ENCODE measurements around the gene CYSRT1. TPM values are rescaled to one million over a fixed set of nuclear protein-coding genes. Genes with fewer than 3 reads are reported as not detected.

The CYSRT1 gene
- total and polyA plus RNA-seq, 2 donors (not counting 3 experiments of a cell fraction or from before 2014, with no cell fraction given), result 0.44 to 1.1 TPM

- no peak for TF ChIP-seq GATA2 (IDR thresholded peaks at IDR 0.05; ENCODE audit: insufficient read depth, insufficient read length, low read depth, low read length)
- TF ChIP-seq, protein P1, sequence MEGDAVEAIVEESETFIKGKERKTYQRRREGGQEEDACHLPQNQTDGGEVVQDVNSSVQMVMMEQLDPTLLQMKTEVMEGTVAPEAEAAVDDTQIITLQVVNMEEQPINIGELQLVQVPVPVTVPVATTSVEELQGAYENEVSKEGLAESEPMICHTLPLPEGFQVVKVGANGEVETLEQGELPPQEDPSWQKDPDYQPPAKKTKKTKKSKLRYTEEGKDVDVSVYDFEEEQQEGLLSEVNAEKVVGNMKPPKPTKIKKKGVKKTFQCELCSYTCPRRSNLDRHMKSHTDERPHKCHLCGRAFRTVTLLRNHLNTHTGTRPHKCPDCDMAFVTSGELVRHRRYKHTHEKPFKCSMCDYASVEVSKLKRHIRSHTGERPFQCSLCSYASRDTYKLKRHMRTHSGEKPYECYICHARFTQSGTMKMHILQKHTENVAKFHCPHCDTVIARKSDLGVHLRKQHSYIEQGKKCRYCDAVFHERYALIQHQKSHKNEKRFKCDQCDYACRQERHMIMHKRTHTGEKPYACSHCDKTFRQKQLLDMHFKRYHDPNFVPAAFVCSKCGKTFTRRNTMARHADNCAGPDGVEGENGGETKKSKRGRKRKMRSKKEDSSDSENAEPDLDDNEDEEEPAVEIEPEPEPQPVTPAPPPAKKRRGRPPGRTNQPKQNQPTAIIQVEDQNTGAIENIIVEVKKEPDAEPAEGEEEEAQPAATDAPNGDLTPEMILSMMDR (IDR thresholded peaks at IDR 0.05; ENCODE audit: extremely low read depth in 1 of 2, insufficient read depth in 1 of 2, low read depth in 1 of 2, low read length in 2 of 2), result no peak
- no peak for TF ChIP-seq POLR2A (IDR thresholded peaks at IDR 0.05; ENCODE audit: low read depth, low read length)
- TF ChIP-seq MYC (IDR thresholded peaks at IDR 0.05; ENCODE audit: low read depth, low read length), result no peak
- no peak for TF ChIP-seq JUN (IDR thresholded peaks at IDR 0.05; ENCODE audit: borderline replicate concordance, insufficient read depth, insufficient read length, low read depth)
- no peak for TF ChIP-seq FOS (IDR thresholded peaks at IDR 0.05; ENCODE audit: borderline replicate concordance, insufficient read depth, low read length)
- TF ChIP-seq MAX (IDR thresholded peaks at IDR 0.05; ENCODE audit: insufficient read depth, insufficient read length), result no peak
- TF ChIP-seq EZH2 (IDR thresholded peaks at IDR 0.05; ENCODE audit: borderline replicate concordance, low read depth, low read length, severe bottlenecking), result no peak
- TF ChIP-seq POLR2AphosphoS5 (IDR thresholded peaks at IDR 0.05; ENCODE audit: insufficient read depth, low read depth, low read length), result no peak
- DNase-seq (ENCODE audit: low read depth, low spot score), result no peak
- ChIA-PET POLR2A (interaction anchor here (2.6 kb wide), 1 partner anchor 12 kb away, joined by 6 read pairs; the partner anchor contains the start of gene TUBB4B), CTCF (no interaction called here)
- Histone ChIP-seq H3K4me3 (replicated peaks in 1 of 3; ENCODE audit: insufficient read depth in 1 of 3, low read depth in 1 of 3, low read length in 3 of 3) (no peak overlapping the region), H2AFZ (ENCODE audit: low read depth, low read length) (no peak overlapping the region), H3K9ac (replicated peaks; ENCODE audit: extremely low read depth, insufficient read depth, low read length) (no peak overlapping the region), H3K27ac (ENCODE audit: insufficient read depth, low read depth, low read length) (no peak overlapping the region), H3K27me3 (ENCODE audit: control insufficient read depth in 2 of 2, insufficient read depth in 2 of 2, low read length in 2 of 2) (no peaks in the 10 kb centered on the region), H4K20me1 (replicated peaks; ENCODE audit: control insufficient read depth, extremely low read depth, insufficient read depth, low read length) (no peaks in the 10 kb centered on the region), H3K79me2 (ENCODE audit: control insufficient read depth, insufficient read depth, low read length) (no peaks in the 10 kb centered on the region), H3K9me1 (replicated peaks; ENCODE audit: control insufficient read depth, extremely low read depth, insufficient read depth, low read length) (no peaks in the 10 kb centered on the region), H3K9me3 (replicated peaks; ENCODE audit: control insufficient read depth, insufficient read depth, low read length) (no peaks in the 10 kb centered on the region), H3K4me2 (ENCODE audit: insufficient read depth, low read length) (no peak overlapping the region), H3K36me3 (ENCODE audit: control insufficient read depth in 2 of 2, extremely low read depth in 1 of 2, insufficient read depth in 2 of 2, low read length in 2 of 2) (no peaks in the 10 kb centered on the region), H3K4me1 (ENCODE audit: control insufficient read depth, extremely low read depth, insufficient read depth, low read length) (no peaks in the 10 kb centered on the region)
- no TSS peak for BruUV-seq (replicated peaks)
- intact Hi-C loops (cut with micrococcal nuclease) (no loop called here), dilution Hi-C loops (cut with MboI; ENCODE audit: extremely low pct_ligation_motif_present, low sequenced_read_pairs) (no loop called here)
- FAIRE-seq, result no peak
Measured at GRCh38 chr9:137228968-137229896, 4.3 kb downstream of the CYSRT1 start.
